ENCODE results near the gene AK5.
A peak's percentile ranks its signal among the peaks of the same experiment; 100 is the strongest.

The AK5 gene

GRCh38 chr1:77438236-77438913 is 156.6 kb downstream of the AK5 start:
- Mint-ChIP-seq H3K4me3 (peak overlapping the region; percentile 57), H3K27ac (no peak overlapping the region), H3K4me1 (ENCODE audit: low read depth) (peaks cover 23% of the 10 kb centered on the region), H3K9me3 (peaks cover 38% of the 10 kb centered on the region), H3K27me3 (ENCODE audit: low read depth) (no peaks in the 10 kb centered on the region), H3K36me3 (ENCODE audit: low read depth) (peaks cover 9% of the 10 kb centered on the region)
- no peak for DNase-seq (ENCODE audit: low spot score)

GRCh38 chr1:77446841-77447555 is 165.2 kb downstream of the AK5 start:
- Mint-ChIP-seq H3K27ac (no peak overlapping the region), H3K27me3 (ENCODE audit: low read depth) (peaks cover 3% of the 10 kb centered on the region), H3K36me3 (ENCODE audit: low read depth) (no peaks in the 10 kb centered on the region), H3K9me3 (no peaks in the 10 kb centered on the region), H3K4me3 (no peak overlapping the region), H3K4me1 (ENCODE audit: low read depth) (no peaks in the 10 kb centered on the region)
- no peak for DNase-seq (ENCODE audit: low spot score)

DNA sequence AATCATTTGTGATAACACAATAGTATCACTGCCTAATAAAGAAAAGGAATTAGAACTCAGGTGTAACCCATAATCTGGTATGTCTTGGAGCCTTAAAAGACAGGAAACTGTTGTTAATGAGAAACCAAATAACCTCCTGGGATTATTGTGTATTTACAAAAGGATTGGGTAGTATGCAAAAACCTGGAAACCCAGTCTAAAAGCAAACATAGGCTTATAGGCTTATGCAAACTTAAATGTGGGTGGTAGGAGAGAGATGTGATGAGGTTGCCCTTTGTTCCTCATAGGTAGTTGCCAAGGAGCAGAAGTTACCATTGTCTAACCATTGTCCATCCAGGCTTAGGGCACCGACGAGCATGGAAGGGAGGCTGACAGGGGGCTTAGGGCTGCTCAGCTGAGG is 165.8 kb downstream of the AK5 start:
- Mint-ChIP-seq H3K4me1 (ENCODE audit: low read depth) (no peaks in the 10 kb centered on the region), H3K27ac (no peak overlapping the region), H3K4me3 (no peak overlapping the region), H3K36me3 (ENCODE audit: low read depth) (no peaks in the 10 kb centered on the region), H3K27me3 (ENCODE audit: low read depth) (peaks cover 3% of the 10 kb centered on the region), H3K9me3 (no peaks in the 10 kb centered on the region)
- no peak for DNase-seq (ENCODE audit: low spot score)

GRCh38 chr1:77459881-77460280 is 178.1 kb downstream of the AK5 start:
- Mint-ChIP-seq H3K4me1 (ENCODE audit: low read depth) (no peaks in the 10 kb centered on the region), H3K27me3 (ENCODE audit: low read depth) (no peaks in the 10 kb centered on the region), H3K27ac (no peak overlapping the region), H3K4me3 (no peak overlapping the region), H3K36me3 (ENCODE audit: low read depth) (no peaks in the 10 kb centered on the region), H3K9me3 (no peaks in the 10 kb centered on the region)
- no peak for DNase-seq (ENCODE audit: low spot score)

- Mint-ChIP-seq H3K4me1 (ENCODE audit: low read depth) (no peaks in the 10 kb centered on the region), H3K36me3 (ENCODE audit: low read depth) (no peaks in the 10 kb centered on the region), H3K9me3 (no peaks in the 10 kb centered on the region), H3K27me3 (ENCODE audit: low read depth) (no peaks in the 10 kb centered on the region), H3K27ac (no peak overlapping the region), H3K4me3 (no peak overlapping the region)
- DNase-seq (ENCODE audit: low spot score) = no peak
Observed at GRCh38 chr1:77461691-77462090, 179.9 kb downstream of the AK5 start.

DNA sequence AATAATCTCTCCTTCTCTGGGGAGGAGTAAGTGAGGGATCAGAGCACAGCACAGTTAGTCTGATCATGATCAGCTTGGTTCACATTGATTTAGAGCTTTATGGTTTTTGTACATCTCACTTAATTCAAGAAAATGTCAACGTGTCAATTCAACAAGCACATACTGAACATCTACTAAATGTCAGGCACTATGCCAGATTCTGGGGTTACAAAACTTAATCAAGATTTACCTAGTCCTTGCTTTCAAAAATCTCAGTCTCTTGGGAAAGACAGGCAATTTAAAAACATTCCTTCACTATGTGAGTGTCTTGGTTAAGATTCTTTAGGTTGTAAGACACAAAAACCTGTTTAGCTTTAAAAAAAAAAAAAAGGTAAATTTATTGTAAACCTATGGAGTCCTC is 181.4 kb downstream of the AK5 start:
- no peak overlapping the region for H3K4me3 Mint-ChIP-seq
- no peak overlapping the region for H3K27ac Mint-ChIP-seq
- H3K4me1 Mint-ChIP-seq (ENCODE audit: low read depth) = no peaks in the 10 kb centered on the region
- DNase-seq (ENCODE audit: low spot score) = no peak
- H3K27me3 Mint-ChIP-seq (ENCODE audit: low read depth) = peaks cover 2% of the 10 kb centered on the region
- no peaks in the 10 kb centered on the region for H3K9me3 Mint-ChIP-seq
- no peaks in the 10 kb centered on the region for H3K36me3 Mint-ChIP-seq (ENCODE audit: low read depth)

DNA sequence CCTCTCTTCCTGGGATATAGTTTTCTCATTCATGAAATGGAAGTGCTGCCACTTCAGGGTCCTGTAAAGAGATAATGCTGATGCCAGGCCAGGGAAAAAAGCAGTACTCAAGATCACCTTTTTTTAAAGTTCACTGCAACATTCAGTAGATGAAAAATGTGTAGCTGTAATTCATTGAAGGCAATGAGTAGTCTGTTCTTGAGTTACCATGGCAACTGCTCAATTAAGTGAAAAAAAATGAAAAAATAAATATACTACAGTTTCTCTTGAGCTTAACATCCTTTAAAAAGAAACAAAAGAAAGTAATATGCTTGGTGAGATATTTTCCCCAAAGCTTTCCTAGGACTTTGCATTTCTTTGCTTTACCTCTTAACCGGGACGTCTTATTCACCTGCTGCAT is 183.3 kb downstream of the AK5 start:
- Mint-ChIP-seq H3K4me1 (ENCODE audit: low read depth) (no peaks in the 10 kb centered on the region), H3K36me3 (ENCODE audit: low read depth) (no peaks in the 10 kb centered on the region), H3K9me3 (no peaks in the 10 kb centered on the region), H3K4me3 (no peak overlapping the region), H3K27me3 (ENCODE audit: low read depth) (peaks cover 2% of the 10 kb centered on the region), H3K27ac (no peak overlapping the region)
- DNase-seq (ENCODE audit: low spot score) = no peak

DNA sequence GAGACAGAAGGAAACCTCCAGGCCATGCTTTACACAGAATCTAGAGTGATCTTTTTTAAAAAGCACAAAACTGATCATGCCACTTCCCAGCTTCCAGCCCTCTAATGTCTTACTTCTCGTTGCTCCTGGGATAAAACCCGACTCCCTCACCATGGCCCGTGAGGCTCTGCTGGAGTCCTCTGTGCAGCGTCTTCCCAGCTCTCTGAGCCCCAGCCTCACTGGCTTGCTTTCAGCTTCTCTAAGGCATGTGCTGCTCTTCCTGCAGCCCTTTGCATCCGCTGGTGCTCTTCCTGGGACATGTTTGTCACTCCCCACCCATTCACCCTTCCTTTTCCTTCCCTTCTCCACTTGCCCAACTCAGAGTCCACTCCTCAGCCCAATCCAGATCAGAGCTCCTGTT is 184.1 kb downstream of the AK5 start:
- Mint-ChIP-seq H3K27ac (no peak overlapping the region), H3K4me3 (no peak overlapping the region), H3K27me3 (ENCODE audit: low read depth) (peaks cover 2% of the 10 kb centered on the region), H3K36me3 (ENCODE audit: low read depth) (no peaks in the 10 kb centered on the region), H3K4me1 (ENCODE audit: low read depth) (no peaks in the 10 kb centered on the region), H3K9me3 (no peaks in the 10 kb centered on the region)
- no peak for DNase-seq (ENCODE audit: low spot score)

DNA sequence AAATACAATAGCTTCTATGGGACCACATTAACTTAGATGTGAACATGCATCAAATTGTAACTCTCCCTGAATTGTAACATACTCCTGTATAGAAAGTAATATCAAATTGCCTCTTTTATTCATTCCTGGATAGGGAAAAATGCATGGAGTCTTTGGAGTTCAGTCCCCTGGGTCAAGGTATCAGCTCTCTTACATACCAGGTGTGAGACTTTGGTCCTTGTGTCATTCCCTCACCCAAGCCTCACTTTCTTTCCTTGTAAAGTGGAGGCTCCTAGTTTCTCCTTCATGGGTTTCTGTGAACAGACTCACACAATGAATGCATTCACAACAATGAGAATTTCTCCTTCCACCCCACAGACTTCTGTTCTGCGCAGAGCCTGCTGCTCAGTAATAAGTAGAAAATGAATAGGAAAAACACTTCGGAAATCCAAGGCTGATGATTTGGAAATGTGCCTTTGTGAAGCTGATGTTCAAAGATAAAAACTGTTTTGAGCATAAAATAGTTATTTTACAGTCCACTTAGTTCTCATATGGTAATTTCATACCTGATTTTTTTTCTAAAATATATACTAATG is 185.3 kb downstream of the AK5 start:
- no peak overlapping the region for H3K27ac Mint-ChIP-seq

DNA sequence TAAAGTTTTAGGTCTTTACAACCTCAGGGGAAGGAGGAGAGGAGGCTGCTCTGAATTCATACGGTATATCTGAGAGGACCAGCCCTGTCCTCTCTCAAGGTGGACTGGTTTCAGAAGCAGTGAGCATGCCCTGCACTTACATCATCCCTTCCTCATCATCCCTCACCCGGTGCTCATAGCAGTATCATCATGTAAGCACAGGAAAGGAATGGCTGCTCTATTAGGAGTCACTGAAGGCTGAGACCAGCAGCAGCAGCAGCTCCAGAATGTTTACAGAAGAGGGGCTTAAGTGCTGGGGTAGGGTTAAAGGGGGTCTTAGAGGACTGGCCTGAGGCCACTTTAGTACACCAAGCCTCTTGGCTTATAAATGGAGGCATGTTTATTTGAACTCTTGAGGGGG is 185.9 kb downstream of the AK5 start:
- DNase-seq (ENCODE audit: low spot score) = no peak
- Mint-ChIP-seq H3K9me3 (no peaks in the 10 kb centered on the region), H3K27me3 (ENCODE audit: low read depth) (peaks cover 2% of the 10 kb centered on the region), H3K27ac (no peak overlapping the region), H3K36me3 (ENCODE audit: low read depth) (no peaks in the 10 kb centered on the region), H3K4me1 (ENCODE audit: low read depth) (no peaks in the 10 kb centered on the region), H3K4me3 (no peak overlapping the region)

More for the DNA sequence above, 185.3 kb downstream of the AK5 start:
- Mint-ChIP-seq H3K4me1 (ENCODE audit: low read depth) (no peaks in the 10 kb centered on the region), H3K4me3 (no peak overlapping the region), H3K27me3 (ENCODE audit: low read depth) (peaks cover 2% of the 10 kb centered on the region), H3K9me3 (no peaks in the 10 kb centered on the region), H3K36me3 (ENCODE audit: low read depth) (no peaks in the 10 kb centered on the region)
- DNase-seq (ENCODE audit: low spot score) = no peak

DNA sequence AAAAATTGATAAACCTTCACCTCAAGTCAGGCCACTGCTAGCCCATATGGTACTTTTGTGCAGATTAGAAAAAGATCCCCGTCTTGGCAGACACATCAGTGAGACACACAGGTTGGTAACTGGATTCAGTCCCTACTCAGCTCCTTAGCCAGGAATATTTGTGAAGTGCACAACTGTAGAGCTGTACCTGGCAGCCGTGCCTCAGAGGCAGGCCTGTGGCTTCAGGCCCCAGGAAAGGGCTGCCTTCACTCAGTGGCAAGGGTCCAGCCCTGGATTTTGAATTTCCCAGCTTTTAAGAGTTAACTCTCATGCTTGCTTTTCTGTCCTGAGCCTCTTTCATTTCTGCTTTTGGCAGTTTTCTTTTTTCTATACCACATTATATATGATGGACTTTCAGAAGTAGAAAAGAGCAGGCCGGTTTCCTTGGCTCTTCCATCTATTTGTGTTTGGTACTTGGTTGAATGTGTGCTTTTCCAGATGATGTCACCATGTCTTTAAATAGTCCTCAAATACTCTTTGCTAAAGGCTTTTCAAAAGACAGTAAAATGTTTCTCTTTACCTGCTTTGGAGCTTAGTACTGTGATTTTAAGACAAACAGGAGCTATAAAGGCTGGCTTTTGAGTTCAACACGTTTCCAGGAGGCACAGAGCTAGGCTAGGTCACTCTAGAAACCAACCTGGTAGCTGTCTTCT is 186.6 kb downstream of the AK5 start:
- no peak overlapping the region for H3K27ac Mint-ChIP-seq
- no peak for DNase-seq (ENCODE audit: low spot score)

DNA sequence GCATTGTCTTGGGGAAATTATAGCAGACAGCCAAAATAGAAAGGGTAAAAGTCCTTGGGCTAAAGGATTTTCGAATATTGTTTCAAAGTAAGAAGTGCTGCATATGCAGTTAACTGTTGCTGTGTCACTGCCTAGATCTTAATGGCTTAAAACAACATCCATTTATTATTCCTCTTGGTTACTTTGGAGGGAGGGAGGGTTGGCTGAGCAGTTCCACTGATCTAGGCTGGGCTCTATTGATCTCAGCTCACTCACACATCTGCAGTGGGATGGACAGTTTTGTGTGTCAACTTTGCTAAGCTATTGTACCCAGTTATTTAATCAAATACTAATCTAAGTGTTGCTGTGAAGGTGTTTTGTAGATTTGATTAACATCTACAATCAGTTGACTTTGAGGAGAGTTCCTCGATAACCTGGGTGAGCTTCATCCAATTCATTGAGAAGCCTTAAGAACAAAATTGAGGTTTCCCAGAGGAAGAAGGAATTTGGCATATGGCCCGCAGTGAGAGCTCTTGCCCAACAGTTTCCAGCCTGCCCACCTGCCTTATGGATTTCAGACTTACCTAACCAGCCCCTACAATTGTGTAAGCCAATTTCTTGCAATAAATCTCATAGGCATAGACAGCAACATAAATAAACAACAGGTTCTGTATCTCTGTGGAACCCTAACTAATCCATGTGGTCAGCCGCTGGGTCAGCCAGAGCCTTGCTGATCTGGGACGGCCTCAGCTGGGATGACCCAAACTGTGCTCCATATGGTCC is 187.3 kb downstream of the AK5 start:
- no peak for DNase-seq (ENCODE audit: low spot score)
- Mint-ChIP-seq H3K9me3 (no peaks in the 10 kb centered on the region), H3K4me3 (no peak overlapping the region), H3K4me1 (ENCODE audit: low read depth) (no peaks in the 10 kb centered on the region), H3K36me3 (ENCODE audit: low read depth) (no peaks in the 10 kb centered on the region), H3K27ac (no peak overlapping the region), H3K27me3 (ENCODE audit: low read depth) (peaks cover 2% of the 10 kb centered on the region)

More for the DNA sequence above, 186.6 kb downstream of the AK5 start:
- H3K9me3 Mint-ChIP-seq = no peaks in the 10 kb centered on the region
- H3K4me1 Mint-ChIP-seq (ENCODE audit: low read depth) = no peaks in the 10 kb centered on the region
- H3K27me3 Mint-ChIP-seq (ENCODE audit: low read depth) = peaks cover 2% of the 10 kb centered on the region
- no peaks in the 10 kb centered on the region for H3K36me3 Mint-ChIP-seq (ENCODE audit: low read depth)
- no peak overlapping the region for H3K4me3 Mint-ChIP-seq

GRCh38 chr1:77471691-77472090 is 189.9 kb downstream of the AK5 start:
- Mint-ChIP-seq H3K4me1 (ENCODE audit: low read depth) (no peaks in the 10 kb centered on the region), H3K27ac (no peak overlapping the region), H3K36me3 (ENCODE audit: low read depth) (no peaks in the 10 kb centered on the region), H3K4me3 (no peak overlapping the region), H3K9me3 (no peaks in the 10 kb centered on the region), H3K27me3 (ENCODE audit: low read depth) (peaks cover 2% of the 10 kb centered on the region)
- no peak for DNase-seq (ENCODE audit: low spot score)
